HUDEP-2 (cell line): Measurements from ENCODE around the gene GLT1D1.

ENCODE experiments used
- DNase-seq, 76 experiments: peaks; one replicate each; lab custom pipeline; 2025; ENCODE audit not compliant: unreplicated experiment in 76 of 76; lab: John Stamatoyannopoulos, UW

The GLT1D1 gene

DNA sequence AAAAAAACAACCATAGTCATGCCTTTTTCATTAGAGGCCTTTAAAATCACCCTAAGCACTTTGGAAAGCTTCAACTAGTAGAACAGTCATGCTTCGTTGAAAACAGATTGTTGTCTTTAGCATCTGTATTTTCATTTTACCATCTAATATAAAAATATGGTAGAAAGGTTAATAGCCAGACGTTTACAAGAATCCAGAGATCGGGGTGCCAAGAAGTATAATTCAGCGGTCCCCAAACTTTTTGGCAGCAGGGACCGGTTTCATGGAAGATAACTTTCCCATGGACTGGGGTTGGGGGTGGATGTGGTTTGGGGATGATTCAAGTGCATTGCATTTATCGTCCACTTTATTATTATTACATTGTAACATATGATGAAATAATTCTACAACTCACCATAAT, 138.4 kb downstream of the GLT1D1 start:
- DNase-seq = no peak

DNA sequence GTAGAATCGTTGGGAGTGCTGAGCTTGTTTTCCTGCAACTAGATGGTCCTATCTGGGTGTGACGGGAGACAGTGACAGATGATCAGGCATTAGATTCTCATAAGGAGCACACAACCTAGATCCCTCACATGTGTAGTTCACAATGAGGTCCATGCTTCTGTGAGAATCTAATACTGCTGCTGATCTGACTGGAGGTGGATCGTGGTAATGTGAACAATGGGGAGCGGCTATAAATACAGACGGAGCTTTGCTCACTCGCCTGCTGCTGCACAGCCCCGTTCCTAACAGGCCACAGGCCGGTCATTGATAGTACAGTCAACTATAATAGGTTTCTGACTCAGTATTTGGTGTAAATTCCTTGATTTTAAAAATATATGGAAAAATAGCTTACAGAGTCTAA, 138.8 kb downstream of the GLT1D1 start:
- no peak for DNase-seq

DNA sequence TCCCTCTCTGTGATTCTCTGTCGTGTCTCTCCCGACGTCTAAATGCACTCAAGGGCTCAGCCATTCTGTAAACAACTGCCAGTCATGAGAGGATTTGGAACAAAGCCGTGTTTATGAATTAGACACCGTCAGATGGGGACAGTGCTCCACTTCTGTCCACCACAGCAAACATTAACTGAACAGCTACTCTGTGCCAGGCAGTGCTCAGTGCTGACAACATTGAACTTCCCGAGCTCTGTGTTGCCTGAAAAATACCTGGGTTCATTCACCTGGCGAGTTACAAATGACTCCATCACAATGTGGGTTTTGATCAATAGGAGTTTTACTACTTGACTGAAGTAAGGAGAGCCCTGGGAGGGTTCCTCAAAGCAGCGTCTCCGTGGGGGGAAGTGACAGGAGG, 139.3 kb downstream of the GLT1D1 start:
- no peak for DNase-seq

DNA sequence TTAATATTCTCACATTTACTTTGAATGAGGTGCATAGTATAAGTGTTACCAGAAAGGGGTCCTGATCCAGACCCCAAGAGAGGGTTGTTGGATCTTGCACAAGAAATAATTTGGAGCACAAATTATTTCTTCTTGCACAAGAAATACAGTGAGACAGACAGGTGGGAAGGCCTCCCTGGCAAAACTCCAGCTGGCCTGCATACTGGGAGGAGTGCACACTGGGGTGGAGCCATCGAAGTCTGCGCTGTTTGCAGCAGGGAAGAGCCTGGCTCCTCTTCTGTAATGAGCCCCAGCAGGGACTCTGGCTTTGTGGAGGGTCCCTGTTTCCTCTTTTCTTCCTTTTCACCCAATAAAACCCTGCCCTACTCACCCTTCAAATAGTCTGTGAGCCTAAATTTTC, 141.6 kb downstream of the GLT1D1 start:
- peak in 2 of 76 experiments; percentile 2 for DNase-seq

DNA sequence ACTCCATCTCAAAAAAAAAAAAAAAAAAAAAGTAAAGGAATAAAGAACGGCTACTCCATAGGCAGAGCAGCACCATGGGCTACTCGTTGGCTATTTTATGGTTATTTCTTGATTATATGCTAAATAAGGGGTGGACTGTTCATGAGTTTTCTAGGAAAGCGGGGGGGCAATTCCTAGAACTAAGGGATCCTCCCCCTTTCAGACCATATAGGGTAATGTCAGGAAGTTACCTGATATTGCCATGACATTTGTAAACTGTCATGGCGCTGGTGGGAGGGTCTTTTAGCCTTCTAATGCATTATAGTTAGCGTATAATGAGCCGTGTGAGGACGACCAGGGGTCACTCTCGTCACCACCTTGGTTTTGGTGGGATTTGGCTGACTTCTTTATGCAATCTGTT, 142.3 kb downstream of the GLT1D1 start:
- no peak for DNase-seq

DNA sequence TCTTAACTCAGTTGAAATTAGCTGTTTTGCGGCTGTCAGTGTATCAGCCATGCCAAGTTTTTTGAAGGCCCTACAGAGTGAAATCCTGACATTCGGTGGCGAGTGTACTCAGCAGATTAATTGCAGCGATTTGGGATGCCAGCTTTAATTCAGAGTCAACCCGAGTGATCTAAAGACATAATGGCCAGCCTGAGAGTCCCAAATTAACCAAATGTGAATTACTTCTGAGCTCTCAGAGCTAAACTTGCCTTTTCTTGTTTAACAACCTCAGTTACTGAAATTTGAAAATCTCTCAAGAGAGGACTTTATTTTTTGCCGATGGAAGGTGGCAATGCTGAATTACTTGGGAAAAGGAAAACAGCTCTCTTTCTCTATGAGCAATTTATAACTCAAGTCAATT, 148.5 kb downstream of the GLT1D1 start:
- no peak for DNase-seq

DNA sequence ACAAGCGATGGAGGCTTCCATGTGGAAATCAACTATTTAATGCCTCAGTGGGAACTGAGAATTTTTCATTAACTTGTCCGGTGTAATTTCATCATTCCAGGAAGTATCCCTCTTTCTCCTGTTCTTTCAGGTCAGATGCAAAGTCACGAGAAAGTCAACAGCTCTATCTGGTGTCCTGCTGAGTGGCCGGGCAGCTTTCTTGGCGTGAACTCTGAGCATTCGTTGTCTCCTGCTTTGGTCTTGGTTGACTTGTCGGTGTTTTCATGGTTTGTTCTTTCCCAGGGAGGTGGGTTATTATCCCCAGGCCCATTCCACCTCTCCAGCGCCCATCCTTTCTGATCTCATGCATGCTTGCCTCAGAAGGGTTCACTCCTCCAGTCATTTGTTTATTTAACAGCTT, 149.1 kb downstream of the GLT1D1 start:
- no peak for DNase-seq

DNA sequence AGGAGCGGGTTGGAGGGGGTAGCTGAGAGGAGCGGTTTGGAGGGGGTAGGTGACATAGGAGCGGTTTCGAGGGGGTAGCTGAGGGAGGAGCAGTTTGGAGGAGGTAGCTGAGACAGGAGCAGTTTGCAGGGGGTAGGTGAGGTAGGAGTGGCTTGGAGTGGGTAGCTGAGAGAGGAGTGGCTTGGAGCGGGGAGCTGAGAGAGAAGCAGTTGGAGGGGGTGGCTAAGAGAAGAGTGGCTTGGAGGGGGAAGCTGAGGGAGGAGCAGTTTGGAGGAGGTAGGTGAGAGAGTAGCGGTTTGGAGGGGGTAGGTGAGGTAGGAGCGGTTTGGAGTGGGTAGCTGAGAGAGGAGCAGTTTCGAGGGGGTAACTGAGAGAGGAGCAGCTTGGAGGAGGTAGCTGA, 152.1 kb downstream of the GLT1D1 start:
- no peak for DNase-seq

DNA sequence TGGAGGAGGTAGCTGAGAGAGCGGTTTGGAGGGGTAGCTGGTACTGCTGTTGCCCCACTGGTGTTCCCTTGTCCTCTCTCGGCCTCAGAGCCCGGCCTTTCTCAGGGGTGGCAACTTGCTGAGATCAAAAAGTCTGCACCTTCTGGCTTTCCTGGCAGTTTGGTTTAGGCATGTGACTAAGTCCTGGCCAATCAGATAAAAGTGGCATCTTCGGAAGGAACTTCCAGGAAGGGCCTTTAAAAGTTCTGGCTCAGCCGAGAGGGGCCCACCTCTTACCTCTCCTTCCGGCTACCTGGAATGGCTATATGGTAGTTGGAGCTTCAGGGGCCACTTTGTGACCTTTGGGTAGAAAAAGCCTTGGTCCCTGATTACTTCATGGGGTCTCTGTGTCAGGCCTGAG, 152.6 kb downstream of the GLT1D1 start:
- DNase-seq = no peak

DNA sequence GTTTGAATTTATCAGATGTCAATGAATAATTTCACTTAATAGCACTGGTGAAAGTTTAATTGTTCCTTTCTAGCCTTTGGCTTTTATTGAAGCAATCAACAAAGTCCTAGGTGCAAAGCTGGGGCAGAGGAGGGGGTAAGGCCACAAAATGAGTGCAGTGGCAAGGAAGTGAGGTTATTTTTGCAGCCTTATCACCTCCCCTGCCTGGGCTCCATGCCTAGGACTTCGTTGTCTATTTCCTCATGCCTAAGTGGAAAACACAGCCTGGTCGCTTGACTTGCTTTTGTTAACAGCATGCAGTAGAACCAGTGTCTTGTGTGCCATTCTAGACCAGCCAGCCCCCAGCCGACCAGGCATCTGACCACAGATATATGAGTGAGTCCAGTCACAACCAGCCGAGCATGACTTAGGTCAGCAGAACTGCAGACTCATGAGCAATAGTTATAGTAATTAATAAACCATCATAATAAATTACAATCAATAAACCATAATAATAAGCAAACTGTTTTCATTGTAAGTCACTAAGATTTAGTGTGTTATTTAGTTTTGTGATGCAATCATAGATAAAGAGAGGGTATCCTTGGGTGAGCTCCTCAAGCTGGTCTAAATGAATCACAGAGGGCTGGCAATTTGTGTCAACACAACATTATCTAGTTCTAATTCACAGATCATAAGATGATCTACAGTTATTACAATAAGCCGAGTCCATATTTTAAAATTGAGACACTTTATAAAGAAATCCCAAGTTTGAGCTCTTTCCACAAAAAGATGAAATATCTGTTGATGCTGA, 156.8 kb downstream of the GLT1D1 start:
- no peak for DNase-seq

DNA sequence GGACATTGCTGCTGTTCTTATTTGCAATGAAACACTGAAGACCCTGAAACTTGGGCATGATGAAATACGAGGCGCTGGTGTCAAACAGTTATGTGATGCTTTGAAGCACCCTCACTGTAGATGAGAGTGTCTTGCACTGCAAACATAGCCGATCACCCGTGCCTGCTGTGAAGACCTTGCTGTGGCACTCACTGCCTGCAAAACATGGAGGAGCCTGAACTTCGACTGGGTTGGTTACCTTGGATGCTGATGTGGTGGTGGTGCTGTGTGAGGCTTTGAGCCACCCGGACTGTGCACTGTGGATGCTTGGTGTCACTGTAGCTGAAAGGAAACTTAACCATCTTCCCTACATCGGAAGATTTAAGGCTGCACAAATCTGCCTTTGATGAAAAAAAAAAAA, 162.9 kb downstream of the GLT1D1 start:
- no peak for DNase-seq

DNA sequence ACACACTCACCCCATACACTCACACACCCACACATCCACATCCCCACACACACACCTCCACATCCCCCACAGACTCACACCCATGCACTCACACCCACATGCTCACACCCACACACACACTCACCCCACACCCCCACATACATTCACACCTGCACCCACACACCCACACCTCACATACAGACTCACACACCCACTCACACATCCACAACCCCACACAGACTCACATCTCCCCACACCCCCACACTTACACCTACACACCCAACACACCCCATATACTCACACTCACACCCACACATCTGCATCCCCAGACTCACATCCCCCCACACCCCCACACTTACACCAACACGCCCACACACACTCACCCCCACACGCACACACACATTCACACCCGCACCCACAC, 171.8 kb downstream of the GLT1D1 start:
- no peak for DNase-seq

DNA sequence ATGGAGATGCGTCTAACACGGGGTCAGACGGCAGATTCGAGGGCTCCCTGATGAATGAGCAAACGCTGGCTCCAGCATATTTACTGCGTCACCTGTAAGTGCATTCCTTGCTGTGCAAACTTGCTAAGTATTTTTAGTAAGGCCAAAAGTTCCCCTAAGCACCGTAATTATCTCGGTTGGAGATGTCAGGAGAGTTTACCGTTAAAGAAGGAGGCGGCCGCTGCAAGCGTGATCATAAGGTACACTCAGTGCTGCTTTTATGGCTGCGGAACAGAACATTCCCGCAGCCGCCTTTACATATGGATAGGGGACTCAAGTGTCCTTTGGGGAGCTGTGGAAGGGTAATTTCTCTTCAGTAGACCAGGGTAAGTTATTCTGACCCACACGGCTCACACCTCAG, 175.6 kb downstream of the GLT1D1 start:
- no peak for DNase-seq
